ENCODE data around the gene CEP83. TPM values are rescaled to one million over a fixed set of nuclear protein-coding genes. Genes with fewer than 3 reads are reported as not detected.

The CEP83 gene
- total RNA-seq, 2 donors from 2014 or later: 22.0 to 23.9 TPM

- H3K27ac Mint-ChIP-seq: no peak overlapping the region
- peaks cover 51% of the 10 kb centered on the region for H3K36me3 Mint-ChIP-seq (ENCODE audit: low read depth)
- ATAC-seq (replicated peaks): peak; percentile 41
- peaks cover 15% of the 10 kb centered on the region for H3K4me1 Mint-ChIP-seq
- no peaks in the 10 kb centered on the region for H3K9me3 Mint-ChIP-seq
- no peaks in the 10 kb centered on the region for H3K27me3 Mint-ChIP-seq
- no peak overlapping the region for H3K4me3 Mint-ChIP-seq
These were observed 201.1 kb downstream of the CEP83 start for GRCh38 chr12:94258593-94258992.

Other genes with a start within 250 kb of the CEP83 start
- 1 to 10 TPM in 1 of 2 donors, under 1 TPM in 1; 0.63 to 1.0 TPM for gene TMCC3, start 190.7 kb upstream of the CEP83 start, total RNA-seq

All from activated T-helper 17 cell treated with anti-CD3 and anti-CD28 coated beads, Interleukin-2, amount 50 U/mL, for 72 hours (primary cell).